GM19438 (cell line): ENCODE measurements around the gene HES7.
"Not testable (repeated sequence)": the region's sequence is repeated elsewhere in the genome, so short reads cannot be mapped to it uniquely, and the experiment has no call there.

Experiments
- ATAC-seq: cut with Tn5 transposase; IDR thresholded peaks from one replicate; pipeline ENCODE4 v1.9.1; 2021; ENCODE audit warnings: low read depth; ENCODE audit not compliant: unreplicated experiment

Gene HES7

DNA sequence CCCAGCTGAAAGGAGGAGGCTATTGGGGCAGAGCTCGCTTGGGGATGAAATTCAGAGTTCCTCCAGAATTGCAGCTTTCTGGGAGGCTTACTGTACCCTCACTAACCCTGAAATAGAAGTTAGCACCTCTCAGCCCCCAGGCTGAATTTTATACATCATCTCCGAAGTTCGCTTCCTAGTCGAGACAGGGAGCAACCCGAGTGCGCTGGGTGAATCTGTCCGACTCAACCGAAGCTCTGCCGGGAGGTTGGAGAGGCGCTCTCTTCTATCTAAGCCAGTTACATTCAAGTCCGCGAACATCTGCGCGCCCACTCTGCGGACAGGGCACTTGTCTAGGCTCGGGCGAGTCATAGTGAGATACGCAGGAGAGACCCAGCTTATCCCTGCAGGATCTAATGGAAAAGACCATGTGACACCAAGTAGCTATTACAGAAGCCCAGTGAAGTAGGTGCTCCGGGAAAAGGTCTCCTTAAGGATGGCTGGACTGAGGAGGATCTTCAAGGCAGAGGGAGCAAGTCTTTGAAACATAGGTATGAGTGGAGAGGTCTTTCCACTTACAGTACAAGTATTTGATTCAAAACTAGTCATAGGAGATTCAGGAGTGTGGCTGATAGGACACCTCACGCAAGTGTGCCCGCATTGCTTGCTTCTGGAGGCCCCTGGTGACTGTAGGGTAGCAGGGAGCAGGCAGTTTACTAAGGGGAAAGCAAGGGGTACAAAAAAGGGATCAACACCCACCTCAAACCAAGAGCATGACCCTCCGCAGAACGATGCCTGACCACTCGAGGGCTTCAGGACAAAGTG is 646 bp upstream of the HES7 start:
- no peak for ATAC-seq

DNA sequence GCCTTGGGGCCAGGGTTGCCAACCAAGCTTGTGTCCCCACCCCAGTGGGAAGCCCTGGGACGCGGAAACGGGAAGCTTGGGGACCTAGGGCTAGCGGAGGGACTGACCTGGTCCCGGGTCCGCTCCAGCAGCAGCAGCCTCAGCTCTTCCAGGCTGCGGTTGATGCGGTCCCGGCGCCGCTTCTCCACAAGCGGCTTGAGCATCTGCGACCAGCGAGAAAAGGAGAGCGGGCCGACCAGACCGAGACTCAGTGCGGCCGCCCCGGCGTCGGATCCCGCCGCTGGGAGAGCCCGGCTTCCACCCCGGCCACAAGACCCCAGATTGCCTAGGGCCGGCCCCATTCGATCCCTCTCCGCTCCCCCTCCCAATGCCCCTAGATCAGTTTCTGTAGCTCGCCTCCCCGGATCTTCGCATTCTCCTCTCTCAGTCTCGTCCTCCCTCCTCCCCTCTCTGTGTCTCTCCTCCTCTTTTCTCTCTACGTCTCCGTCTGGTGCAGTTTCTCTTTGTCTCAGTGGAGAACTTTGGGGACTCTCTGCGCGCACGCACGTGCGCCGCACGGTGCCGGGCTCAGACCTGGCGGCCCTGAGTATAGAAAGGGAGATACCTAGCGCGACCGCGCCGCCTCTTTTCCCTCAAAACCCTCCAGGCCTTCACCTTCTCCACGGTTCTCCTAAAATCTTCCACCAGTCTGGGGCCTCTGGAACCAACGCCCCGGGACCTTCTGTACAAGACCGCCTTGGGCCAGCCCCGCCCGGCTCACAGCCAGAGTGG is 797 bp downstream of the HES7 start:
- no peak for ATAC-seq

DNA sequence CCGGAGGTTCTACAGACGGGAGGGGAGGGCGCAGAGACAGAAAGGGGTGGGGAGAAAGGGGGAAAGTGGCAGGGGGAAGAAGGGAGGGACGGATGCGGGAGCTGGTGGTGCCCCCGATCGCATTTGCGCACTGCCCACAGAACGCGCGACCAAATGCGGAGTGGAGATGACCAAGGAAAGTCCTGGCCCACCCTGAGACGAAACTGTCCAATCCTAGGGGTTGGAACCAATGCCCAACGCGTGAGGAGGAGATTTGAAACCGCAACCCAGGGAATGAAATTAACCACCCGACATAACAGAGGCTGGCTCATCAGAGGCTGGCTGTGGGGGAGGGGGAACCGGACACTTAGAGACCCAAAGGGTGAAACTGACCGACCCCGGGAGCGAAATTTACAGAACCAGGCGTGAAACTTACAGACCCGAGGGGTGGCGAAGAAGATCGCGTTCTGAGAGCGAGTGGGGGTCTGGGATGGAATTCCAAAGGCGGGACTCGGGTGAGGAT is 1.4 kb downstream of the HES7 start:
- no peak for ATAC-seq

DNA sequence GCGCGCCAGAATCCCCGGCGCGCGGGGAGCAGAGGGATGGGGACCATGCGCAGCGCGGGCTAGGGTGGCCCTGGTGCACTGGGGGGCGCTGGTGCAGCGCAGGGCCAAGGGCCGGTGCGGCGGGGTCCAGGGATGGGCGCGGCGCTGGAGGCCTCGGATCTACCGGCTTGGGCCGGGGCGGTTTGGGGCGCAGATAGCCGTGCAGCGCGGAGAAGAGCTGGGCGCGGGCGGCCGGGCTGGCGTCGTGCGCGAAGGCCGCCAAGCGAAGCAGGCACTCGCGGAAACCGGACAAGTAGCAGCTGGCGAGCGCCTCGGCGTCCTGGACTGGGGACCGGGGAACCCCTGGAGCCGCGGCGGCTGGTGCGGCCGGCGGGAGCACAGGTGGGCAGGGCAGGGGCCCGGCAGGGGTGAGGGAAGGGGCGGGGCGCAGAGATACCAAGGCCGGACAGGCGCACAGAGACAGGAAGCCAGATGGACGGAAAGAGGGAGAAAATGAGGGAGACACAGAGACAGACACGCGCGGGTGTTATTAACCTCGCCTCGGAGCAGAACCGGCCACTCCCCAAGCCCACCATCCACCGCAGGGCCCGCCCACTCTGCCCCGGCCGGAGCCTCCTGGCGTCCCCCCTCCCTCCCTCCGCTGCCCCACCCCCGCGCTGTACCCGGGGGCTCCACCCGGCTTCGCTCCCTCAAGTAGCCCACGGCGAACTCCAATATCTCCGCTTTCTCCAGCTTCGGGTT is 2.1 kb downstream of the HES7 start:
- ATAC-seq, result no peak

DNA sequence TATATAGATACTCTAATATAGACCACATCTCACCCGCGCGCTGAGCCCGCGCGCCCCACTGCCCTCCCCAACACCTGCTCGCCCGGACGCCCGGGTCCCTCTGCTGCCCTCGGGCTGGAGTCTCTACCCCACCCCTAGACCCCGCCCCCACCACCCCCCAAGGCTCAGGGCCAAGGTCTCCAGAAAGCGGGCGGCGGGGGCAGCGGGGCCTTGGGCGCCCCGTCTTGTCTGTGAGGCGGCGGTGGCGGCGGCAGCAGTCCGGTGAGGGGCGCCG is 2.6 kb downstream of the HES7 start:
- ATAC-seq, result no peak

DNA sequence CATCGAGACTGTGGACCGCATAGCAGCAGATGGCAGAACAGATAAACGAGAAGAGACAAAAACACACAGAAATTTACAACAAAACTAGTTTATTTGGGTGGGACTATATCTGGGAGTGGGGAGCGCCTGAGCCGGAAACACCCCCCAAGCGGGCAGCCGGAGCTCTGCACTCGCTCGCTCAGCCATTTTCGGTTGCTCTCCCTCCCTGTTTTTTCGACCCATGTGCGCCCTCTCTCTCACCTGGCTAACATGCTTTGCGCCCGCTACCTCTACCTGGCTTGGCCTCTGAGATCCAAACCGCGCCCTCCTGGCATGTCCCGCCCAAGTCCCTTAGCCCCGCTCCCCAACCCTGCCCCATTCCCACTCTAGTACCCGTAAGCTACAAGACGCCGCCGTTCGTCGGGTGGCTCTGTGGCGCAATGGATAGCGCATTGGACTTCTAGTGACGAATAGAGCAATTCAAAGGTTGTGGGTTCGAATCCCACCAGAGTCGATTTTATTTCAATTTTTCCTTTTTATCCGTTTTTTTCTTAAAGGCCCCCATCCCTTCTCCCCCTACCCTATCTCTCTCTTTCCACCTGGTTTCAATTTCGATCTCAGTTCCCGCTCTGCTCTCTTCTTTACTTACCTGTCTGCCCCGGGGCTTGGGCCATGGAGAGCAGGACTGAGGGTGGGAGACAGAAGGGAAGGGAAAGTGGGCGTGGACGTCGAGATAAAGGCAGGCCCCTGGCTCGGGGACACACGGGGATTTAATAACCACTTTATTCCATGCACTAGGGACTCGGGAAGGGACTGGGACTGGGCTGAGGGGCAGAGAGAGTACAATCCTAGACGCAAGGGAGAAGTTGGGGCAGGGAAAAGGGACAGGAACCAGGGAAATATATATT is 3.1 kb downstream of the HES7 start:
- no peak for ATAC-seq

DNA sequence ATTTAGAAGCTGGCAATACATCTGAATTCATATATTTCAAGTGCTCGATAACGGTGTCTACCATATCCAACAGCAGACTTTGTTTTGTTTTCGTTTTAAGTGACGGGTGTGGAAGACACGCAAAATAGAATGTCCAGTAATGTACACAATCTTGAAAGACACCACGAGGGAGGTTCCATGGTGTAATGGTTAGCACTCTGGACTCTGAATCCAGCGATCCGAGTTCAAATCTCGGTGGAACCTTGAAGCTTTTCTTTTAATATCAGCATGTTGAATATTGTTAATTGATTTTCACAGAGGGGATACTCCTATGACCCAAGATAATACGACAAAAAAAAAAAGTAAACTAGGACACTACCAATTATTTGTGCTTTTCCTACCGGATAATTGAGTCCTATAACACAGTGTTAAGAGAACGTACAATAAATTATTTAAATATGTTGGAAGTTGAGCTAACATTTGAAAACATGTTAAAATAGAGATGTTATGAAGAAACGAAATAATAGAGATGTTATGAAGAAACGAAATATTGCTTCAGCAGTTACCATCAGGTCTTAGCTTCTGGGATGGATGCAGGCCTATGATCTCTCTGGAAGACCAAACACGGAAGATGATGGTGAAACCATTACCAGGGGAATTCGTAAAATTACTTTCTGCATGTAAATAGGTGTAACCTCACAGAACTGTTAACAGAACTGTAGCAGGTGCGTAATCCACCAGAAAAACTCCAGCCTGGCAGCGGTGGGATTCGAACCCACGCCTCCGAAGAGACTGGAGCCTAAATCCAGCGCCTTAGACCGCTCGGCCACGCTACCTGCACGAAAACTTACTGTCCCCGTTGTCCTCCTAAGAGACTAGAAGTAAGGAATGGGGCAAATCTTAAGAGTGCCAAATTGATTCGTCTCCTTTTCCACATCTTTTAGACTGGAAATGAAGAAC is 4.1 kb downstream of the HES7 start:
- ATAC-seq, result no peak

DNA sequence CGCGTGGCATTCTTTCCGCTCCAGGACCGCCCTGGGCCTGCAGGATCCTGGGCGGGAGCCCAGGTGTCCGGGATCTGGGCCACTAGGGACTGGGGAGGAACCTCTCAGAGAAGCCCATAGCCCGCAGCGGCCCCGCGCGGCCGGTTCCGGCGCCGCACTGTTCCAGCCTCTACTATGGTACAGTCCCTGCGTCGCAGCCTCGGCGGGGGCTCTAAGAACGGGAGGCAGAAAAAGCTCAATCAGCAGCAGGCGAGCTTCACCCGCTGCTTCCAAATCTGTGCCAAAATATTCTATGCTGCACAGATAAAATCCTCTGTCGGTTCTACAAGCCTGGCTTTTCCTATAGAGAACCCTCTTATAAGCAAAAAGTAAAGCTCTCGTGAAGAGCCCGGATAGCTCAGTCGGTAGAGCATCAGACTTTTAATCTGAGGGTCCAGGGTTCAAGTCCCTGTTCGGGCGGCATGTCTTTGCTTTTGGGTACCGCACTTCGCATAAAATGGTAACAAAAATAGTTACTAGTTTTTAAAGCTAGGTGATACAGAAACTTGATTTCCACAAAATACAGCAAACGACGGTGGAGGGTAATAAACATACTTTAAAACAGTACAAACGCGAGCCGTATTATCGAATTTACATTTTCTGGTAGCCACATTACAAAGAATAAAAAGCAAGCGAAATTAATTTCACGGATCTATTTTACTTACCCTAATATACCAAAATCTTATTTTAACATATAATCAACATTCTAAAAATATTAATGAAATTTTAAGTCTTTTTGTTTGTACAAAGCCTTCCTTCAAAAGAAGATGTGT is 4.9 kb downstream of the HES7 start:
- ATAC-seq, result peak; percentile 39

DNA sequence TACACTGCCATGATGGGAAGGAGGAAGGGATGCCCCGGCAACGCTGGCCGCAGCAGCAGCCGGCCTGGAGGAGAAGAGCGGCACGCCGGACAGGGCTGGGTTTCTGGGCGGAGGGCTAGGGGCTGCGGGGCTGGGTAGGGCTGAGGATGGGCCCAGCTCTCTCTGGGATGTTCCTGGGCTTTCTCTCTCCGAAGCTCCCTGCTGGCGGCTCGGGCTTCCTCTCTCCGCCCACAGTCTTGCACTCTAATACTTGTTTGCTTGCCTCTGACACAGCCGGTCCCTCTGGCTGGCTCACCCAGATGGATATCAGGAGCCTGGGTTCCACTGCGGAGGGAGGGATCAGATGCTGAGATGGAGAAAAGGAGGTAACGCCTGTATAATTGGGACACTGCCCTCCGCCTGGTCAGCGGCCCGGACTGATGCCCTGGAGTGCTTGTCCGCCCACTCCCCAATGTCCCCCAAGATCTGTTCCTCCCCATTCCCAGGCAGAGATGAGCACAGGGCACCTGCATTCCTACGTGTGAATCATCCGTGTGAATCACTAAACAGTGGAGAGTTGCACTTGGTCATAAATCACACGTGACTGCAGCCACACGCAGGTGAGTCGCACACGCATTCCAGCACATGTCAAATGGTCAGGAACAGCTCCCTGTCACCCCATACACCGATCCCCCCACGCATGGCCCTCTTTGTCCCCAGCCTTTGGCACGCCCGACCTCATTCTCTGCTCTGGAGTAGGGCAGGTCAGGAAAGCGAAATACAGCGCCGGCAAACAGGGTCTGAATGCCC is 5.7 kb downstream of the HES7 start, which contains the start of gene ALOXE3:
Gene ALOXE3 (minus strand): TSS at position 535 of the 789 bp plus-strand sequence. CDS start 524 bp downstream, at position 11.
- ATAC-seq, result no peak

DNA sequence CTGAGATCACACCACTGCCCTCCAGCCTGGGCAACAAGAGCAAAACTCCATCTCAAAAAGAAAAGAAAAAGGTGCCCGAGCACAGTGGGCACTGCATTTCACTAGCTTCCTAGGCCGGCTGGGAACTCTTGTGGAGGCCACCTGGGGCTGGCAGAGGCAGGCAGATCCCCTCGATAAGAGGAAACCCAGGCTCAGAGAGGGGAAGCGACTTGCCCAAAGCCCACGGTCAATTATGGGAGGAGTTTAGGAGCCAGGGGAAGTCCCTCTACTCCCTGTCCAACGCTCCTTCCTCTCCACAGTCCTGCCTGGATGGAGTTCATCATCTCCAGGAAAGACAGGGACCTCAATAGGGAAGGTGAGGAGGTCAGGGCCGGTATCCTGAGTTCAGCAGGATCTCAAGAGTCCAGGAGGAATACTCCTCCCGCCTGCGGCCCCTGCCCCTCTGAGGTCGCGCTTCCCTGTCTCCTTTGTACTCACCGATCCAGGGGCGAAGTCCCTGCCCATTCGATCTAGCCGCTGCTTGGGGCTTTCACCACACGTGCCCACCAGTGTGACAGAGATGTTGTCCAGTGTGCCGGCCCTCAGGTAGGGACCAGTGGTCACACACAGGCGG is 6.4 kb downstream of the HES7 start:
- ATAC-seq, result no peak

DNA sequence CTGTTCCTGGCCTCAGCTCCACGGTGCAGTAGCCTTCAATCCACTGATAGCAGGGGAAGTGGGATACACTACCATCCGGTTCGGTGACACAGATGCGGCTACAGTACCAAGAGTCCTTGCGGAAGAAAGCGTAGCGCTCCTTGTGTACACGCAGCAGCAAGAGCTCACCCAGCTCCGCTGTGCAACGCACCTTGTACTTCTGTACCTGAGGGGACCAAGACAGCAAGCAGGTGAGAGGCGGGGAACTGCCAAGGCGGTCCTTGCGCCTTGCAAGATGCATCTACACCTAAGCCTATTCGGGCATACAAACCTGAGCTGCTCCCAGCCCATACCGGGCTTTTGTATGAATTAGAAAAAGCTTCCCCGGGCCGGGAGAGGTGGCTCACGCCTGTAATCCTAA is 7.1 kb downstream of the HES7 start:
- ATAC-seq, result no peak

DNA sequence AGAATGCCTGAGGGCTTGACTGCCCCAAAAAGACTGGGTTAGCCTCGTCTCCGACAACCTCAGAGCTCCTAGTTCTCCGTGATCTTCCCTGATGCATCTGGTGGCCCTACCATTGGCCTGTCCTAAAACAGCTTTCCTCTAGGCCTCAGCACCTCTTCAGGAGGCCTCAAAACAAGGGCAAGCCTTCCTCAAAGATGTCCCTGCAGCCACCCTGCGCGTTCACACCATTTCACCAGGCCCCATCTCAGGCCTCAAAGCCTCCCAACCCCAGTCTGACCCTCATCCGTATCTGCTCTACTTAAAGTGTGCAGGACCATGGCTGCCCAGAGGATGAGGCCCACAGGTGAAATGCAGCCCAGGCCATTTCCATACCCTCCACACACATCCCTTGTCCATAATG is 13.0 kb downstream of the HES7 start:
- ATAC-seq, result no peak

DNA sequence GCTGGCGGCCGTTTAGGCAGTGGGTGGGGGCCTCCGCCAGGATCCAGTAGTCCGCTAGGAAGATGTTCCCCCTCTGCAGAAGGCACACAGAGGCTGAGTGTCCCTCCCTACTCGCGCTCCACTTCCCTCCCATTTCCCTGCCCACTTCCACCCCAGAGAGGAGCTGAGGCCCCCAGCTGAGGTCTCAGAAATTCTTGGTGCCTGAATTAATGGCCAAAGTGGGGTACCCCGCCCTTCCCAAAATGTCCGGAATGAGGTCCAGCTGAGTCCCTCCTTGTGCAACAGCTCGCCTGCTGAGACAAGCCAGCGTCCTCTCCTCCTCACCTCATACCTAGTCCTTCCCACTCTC is 13.5 kb downstream of the HES7 start:
- ATAC-seq, result no peak

DNA sequence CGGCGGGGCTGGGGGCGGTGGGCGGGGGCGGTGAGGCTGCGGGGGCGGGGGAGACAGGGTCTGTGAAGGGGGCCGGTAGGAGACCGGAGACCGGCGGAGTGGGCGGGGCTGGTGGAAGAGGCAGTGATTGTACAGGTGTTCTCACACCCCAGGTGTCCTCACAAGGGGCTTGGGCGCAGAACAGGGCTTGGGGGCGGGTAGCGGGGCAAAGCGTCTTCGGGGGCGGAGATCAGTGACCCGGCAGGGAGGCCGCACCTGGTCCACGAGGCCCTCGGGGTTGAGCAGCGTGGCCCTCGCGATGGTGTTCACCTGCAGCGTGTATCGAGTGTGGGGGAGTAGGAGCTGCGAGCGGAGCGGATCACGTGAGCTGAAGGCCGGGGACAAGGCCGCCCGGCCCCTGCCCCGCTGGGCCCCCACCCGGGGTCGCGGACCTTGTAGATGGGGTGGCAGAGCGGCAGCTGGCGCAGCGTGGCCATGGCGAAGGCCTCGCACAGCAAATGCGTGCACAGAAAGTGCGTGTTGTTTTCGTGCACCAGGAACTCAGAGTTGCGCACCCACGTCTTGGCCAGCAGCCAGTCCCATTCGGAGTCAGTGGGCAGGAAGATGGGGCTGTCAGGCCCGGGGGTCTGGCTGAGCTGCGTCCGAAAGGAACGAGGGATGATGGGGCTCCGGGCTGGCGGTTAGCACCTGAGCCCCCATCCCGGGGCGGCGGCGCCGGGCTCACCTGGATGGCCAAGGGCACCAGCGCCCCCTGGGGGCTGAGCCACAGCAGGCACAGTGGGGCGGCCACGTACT is 14.0 kb downstream of the HES7 start:
- ATAC-seq, result no peak

DNA sequence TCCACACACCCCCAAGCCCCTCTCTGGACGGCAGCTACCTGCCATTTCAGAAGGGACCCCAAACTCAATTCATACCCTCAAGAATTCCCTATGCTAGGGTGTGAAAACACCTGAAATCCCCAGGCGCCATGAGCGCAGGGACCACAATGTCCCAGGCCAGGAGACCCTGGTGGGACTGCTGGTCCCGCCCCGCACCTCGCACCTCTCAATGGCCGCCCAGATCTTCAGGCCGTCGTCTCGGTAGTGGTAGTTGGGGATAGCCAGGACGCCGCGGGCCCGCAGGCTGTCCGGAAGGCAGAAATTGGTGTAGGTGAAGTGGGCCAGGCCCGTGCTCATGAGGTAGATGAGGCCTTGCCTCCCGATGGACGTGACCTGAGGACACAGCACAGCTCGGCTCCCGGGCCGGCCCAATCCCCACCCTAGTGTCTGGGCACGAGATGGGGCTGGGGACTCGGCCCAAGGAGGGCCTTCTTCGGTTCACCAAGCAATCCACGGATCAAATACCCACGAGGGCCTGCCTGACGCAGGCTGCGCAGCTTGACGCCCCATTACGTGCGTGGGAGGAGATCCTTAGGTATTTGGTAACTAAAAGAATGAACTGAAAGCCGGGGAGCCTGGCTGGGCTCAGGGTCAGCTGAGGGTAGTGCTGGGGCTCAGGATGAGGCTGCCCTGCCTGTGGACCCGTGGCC is 14.8 kb downstream of the HES7 start:
- no peak for ATAC-seq

DNA sequence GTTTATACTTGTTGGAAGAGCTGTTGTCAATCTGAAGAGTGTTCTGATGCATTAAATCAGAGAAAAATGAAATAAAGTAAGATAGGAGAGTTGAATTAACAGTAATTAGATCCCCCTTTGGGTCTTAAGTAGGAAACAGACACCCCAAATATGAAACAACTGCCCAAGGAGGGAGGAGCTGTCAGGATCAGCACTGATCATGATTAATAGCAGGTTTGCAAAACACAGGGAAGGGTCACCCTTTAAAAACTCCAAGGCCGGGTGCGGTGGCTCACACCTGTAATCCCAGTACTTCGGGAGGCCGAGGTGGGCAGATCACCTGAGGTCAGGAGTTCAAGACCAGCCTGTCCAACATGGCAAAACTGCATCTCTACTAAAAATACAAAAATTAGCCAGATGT is 16.9 kb downstream of the HES7 start:
- ATAC-seq, result not testable (repeated sequence)
